GM10266 (cell line): ENCODE data around the gene VAC14.

Source experiments
- DNase-seq: peaks from one replicate; pipeline ENCODE4 v3.0.0; 2012; ENCODE audit errors: extremely low spot score
- CTCF ChIP-seq: IDR thresholded peaks from 2 replicates; pipeline ENCODE4 v1.5.1; 2012; ENCODE audit warnings: mild to moderate bottlenecking, low read depth; ENCODE audit not compliant: control insufficient read depth, insufficient read depth; ENCODE audit errors: missing control alignments

Gene VAC14

GRCh38 chr16:70699696-70700095, 101.3 kb downstream of the VAC14 start:
- TF ChIP-seq CTCF = no peak
- no peak for DNase-seq

GRCh38 chr16:70698901-70699300, 102.1 kb downstream of the VAC14 start:
- DNase-seq = no peak
- no peak for TF ChIP-seq CTCF

- no peak for DNase-seq
- no peak for TF ChIP-seq CTCF
Observed at GRCh38 chr16:70697594-70698170, 103.3 kb downstream of the VAC14 start.

- no peak for TF ChIP-seq CTCF
- no peak for DNase-seq
Observed at GRCh38 chr16:70696952-70697593, 103.9 kb downstream of the VAC14 start.

GRCh38 chr16:70696355-70696754, 104.6 kb downstream of the VAC14 start:
- TF ChIP-seq CTCF = no peak
- DNase-seq = no peak

GRCh38 chr16:70695331-70696070, 105.5 kb downstream of the VAC14 start:
- DNase-seq = no peak
- no peak for TF ChIP-seq CTCF

GRCh38 chr16:70694868-70695218, 106.1 kb downstream of the VAC14 start:
- DNase-seq = no peak
- TF ChIP-seq CTCF = no peak
